Measurements from ENCODE around the gene MAGEB4.
"Not testable (repeated sequence)": the region's sequence is repeated elsewhere in the genome, so short reads cannot be mapped to it uniquely, and the experiment has no call there.

DNA sequence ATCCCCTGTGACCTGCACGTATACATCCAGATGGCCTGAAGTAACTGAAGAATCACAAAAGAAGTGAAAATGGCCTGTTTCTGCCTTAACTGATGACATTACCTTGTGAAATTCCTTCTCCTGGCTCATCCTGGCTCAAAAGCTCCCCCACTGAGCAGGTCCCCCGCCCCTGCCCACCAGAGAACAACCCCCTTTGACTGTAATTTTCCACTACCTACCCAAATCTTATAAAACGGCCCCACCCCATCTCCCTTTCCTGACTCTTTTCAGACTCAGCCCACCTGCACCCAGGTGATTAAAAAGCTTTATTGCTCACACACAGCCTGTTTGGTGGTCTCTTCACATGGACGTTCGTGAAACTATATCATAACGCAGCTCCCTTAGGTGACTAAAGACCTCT lies 47.9 kb upstream of the MAGEB4 start:
- TF ChIP-seq EZH2 (IDR thresholded peaks at IDR 0.05; ENCODE audit: low read length, missing control alignments), result not testable (repeated sequence)
- TF ChIP-seq, protein P1, sequence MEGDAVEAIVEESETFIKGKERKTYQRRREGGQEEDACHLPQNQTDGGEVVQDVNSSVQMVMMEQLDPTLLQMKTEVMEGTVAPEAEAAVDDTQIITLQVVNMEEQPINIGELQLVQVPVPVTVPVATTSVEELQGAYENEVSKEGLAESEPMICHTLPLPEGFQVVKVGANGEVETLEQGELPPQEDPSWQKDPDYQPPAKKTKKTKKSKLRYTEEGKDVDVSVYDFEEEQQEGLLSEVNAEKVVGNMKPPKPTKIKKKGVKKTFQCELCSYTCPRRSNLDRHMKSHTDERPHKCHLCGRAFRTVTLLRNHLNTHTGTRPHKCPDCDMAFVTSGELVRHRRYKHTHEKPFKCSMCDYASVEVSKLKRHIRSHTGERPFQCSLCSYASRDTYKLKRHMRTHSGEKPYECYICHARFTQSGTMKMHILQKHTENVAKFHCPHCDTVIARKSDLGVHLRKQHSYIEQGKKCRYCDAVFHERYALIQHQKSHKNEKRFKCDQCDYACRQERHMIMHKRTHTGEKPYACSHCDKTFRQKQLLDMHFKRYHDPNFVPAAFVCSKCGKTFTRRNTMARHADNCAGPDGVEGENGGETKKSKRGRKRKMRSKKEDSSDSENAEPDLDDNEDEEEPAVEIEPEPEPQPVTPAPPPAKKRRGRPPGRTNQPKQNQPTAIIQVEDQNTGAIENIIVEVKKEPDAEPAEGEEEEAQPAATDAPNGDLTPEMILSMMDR (conservative IDR thresholded peaks at IDR 0.05 in 1 of 2, IDR thresholded peaks at IDR 0.05 in 1 of 2; ENCODE audit: low read depth in 1 of 2, low read length in 2 of 2), result not testable (repeated sequence)
